Lower lobe of right lung (tissue), 2 donors: ENCODE measurements around the gene C9. TPM values are rescaled to one million over a fixed set of nuclear protein-coding genes. Genes with fewer than 3 reads are reported as not detected.
A peak's percentile ranks its signal among the peaks of the same experiment; 100 is the strongest.
"Not testable (repeated sequence)": the region's sequence is repeated elsewhere in the genome, so short reads cannot be mapped to it uniquely, and the experiment has no call there.

Experiments
- ATAC-seq, 2 donors: fragments of 200-7000 bp; cut with Tn5 transposase; one replicate each; pipeline ENCODE4 v1.9.1; 2020 to 2022; ENCODE audit warnings: mild to moderate bottlenecking in 2 of 2, moderate library complexity in 2 of 2
- DNase-seq: peaks from one replicate; pipeline ENCODE4 v3.0.0-alpha.2; 2020
- H3K27ac ChIP-seq: fragments of 200-600 bp; one replicate; pipeline ENCODE4 v1.8.0; 2022
- H3K27me3 ChIP-seq: fragments of 200-600 bp; one replicate; pipeline ENCODE4 v1.8.0; 2022; ENCODE audit warnings: low read depth
- H3K36me3 ChIP-seq: fragments of 200-600 bp; one replicate; pipeline ENCODE4 v1.8.0; 2022; ENCODE audit warnings: mild to moderate bottlenecking
- H3K4me1 ChIP-seq: fragments of 200-600 bp; one replicate; pipeline ENCODE4 v1.8.0; 2022
- H3K4me3 ChIP-seq: fragments of 200-600 bp; one replicate; pipeline ENCODE4 v1.8.0; 2022; ENCODE audit warnings: mild to moderate bottlenecking
- H3K9me3 ChIP-seq: fragments of 200-600 bp; one replicate; pipeline ENCODE4 v1.8.0; 2022
- CTCF ChIP-seq: fragments of 200-600 bp; IDR thresholded peaks from one replicate; pipeline ENCODE4 v1.8.0; 2022; ENCODE audit warnings: antibody characterized with exemption, mild to moderate bottlenecking
- intact Hi-C: fragments of 100-400 bp; cut with DNase I; formaldehyde crosslinking; loops from one replicate; pipeline ENCODE4 v1.11.0; 2022
- total RNA-seq: library from RNA; stranded (reverse); fragmentation: NEBNext Ultra II Directional; extraction: Animal tissue kit (Norgen Biotek cat#: 25700); gene quantifications from one replicate; pipeline ENCODE4 v1.2.1, GENCODE V29; 2021
- donor health status: DM: no; HTN: yes; CAD: no; lungs with severe emphysema.

C9 gene
- total RNA-seq, 1 donor from 2014 or later = 0.27 TPM

- peak; percentile 59 for TF ChIP-seq CTCF
- Histone ChIP-seq H3K27ac (no peak overlapping the region), H3K4me1 (no peaks in the 10 kb centered on the region), H3K4me3 (no peak overlapping the region), H3K9me3 (no peaks in the 10 kb centered on the region), H3K36me3 (no peaks in the 10 kb centered on the region), H3K27me3 (no peaks in the 10 kb centered on the region)
- DNase-seq (no peak), ATAC-seq (peak; percentile 76 to 84)
- intact Hi-C loops = no loop called here
These were observed 81.0 kb downstream of the C9 start for GRCh38 chr5:39283231-39283818.

- intact Hi-C loops = no loop called here
- TF ChIP-seq CTCF = no peak
- ATAC-seq = no peak
These were observed 81.7 kb downstream of the C9 start for GRCh38 chr5:39282561-39282960.

GRCh38 chr5:39275865-39276264 is 88.4 kb downstream of the C9 start:
- H3K9me3 ChIP-seq, ATAC-seq, H3K36me3 ChIP-seq, H3K27ac ChIP-seq, H3K27me3 ChIP-seq, H3K4me3 ChIP-seq, DNase-seq, intact Hi-C loops: not testable (repeated sequence)
- peaks cover 23% of the 10 kb centered on the region for H3K4me1 ChIP-seq

More at GRCh38 chr5:39282561-39282960, 81.7 kb downstream of the C9 start:
- DNase-seq = no peak
- no peak overlapping the region for H3K4me3 ChIP-seq
- no peaks in the 10 kb centered on the region for H3K27me3 ChIP-seq
- H3K4me1 ChIP-seq = no peaks in the 10 kb centered on the region
- H3K9me3 ChIP-seq = no peaks in the 10 kb centered on the region
- H3K36me3 ChIP-seq = no peaks in the 10 kb centered on the region
- H3K27ac ChIP-seq = no peak overlapping the region

- no peaks in the 10 kb centered on the region for H3K27me3 ChIP-seq
- ATAC-seq = peak; percentile 72 to 77
- no peak for TF ChIP-seq CTCF
These were observed 89.8 kb downstream of the C9 start for GRCh38 chr5:39274398-39275085.

GRCh38 chr5:39273314-39273954 is 90.9 kb downstream of the C9 start:
- H3K4me3 ChIP-seq = peak overlapping the region; percentile 22
- no peaks in the 10 kb centered on the region for H3K27me3 ChIP-seq
- H3K9me3 ChIP-seq = no peaks in the 10 kb centered on the region
- no peaks in the 10 kb centered on the region for H3K36me3 ChIP-seq
- TF ChIP-seq CTCF = no peak
- H3K27ac ChIP-seq = peak overlapping the region; percentile 78
- DNase-seq (no peak), ATAC-seq (peak; percentile 49 to 51)
- intact Hi-C loops = no loop called here
- peaks cover 23% of the 10 kb centered on the region for H3K4me1 ChIP-seq

More at GRCh38 chr5:39274398-39275085, 89.8 kb downstream of the C9 start:
- Histone ChIP-seq H3K9me3 (no peaks in the 10 kb centered on the region), H3K27ac (peak overlapping the region; percentile 78), H3K4me1 (peaks cover 23% of the 10 kb centered on the region), H3K4me3 (peak overlapping the region; percentile 22), H3K36me3 (no peaks in the 10 kb centered on the region)
- intact Hi-C loops = no loop called here
- DNase-seq = no peak

GRCh38 chr5:39272869-39273231 is 91.4 kb downstream of the C9 start:
- DNase-seq, ATAC-seq: not testable (repeated sequence)
- H3K4me3 ChIP-seq = peak overlapping the region; percentile 22

More at GRCh38 chr5:39272869-39273231, 91.4 kb downstream of the C9 start:
- H3K27me3 ChIP-seq, H3K9me3 ChIP-seq, H3K36me3 ChIP-seq, intact Hi-C loops: not testable (repeated sequence)
- H3K27ac ChIP-seq = peak overlapping the region; percentile 78
- peaks cover 23% of the 10 kb centered on the region for H3K4me1 ChIP-seq
